Neuronal stem cell (in vitro differentiated cells): ENCODE data around the gene DTNA.
"Not testable (repeated sequence)": the region's sequence is repeated elsewhere in the genome, so short reads cannot be mapped to it uniquely, and the experiment has no call there.

Source experiments
- DNase-seq: peaks from one replicate; pipeline ENCODE4 v3.0.0-alpha.2; 2013; ENCODE audit warnings: low spot score
- H2AFZ ChIP-seq: one replicate; pipeline ENCODE4 v1.6.1; 2013; ENCODE audit warnings: mild to moderate bottlenecking, low read length, inconsistent platforms
- H2AK5ac ChIP-seq: 2 replicates; pipeline ENCODE4 v1.6.1; 2013; ENCODE audit warnings: low read depth, mild to moderate bottlenecking, inconsistent platforms, low read length, moderate library complexity, mixed read lengths
- H2BK120ac ChIP-seq: 2 replicates; pipeline ENCODE4 v1.6.1; 2013; ENCODE audit warnings: low read depth, mild to moderate bottlenecking, inconsistent platforms, low read length, moderate library complexity, mixed read lengths
- H2BK12ac ChIP-seq: one replicate; pipeline ENCODE4 v1.6.1; 2013; ENCODE audit warnings: low read length, inconsistent platforms
- H2BK15ac ChIP-seq: 2 replicates; pipeline ENCODE4 v1.6.1; 2013; ENCODE audit warnings: mild to moderate bottlenecking, low read length, inconsistent platforms, mixed read lengths
- H2BK5ac ChIP-seq: one replicate; pipeline ENCODE4 v1.6.1; 2013; ENCODE audit warnings: inconsistent platforms, mild to moderate bottlenecking, low read length, moderate library complexity
- H3K14ac ChIP-seq: one replicate; pipeline ENCODE4 v1.6.1; 2013; ENCODE audit warnings: low read length, inconsistent platforms
- H3K18ac ChIP-seq: 2 replicates; pipeline ENCODE4 v1.6.1; 2013; ENCODE audit warnings: low read length, inconsistent platforms
- H3K23ac ChIP-seq: 2 replicates; pipeline ENCODE4 v1.6.1; 2013; ENCODE audit warnings: low read depth, mild to moderate bottlenecking, mixed read lengths, low read length, inconsistent platforms; ENCODE audit not compliant: poor library complexity
- H3K27ac ChIP-seq: replicated peaks from 3 replicates; pipeline ENCODE4 v1.5.1; 2013; ENCODE audit warnings: low read length, inconsistent platforms
- H3K27me3 ChIP-seq, 3 experiments: 2 replicates each; pipeline ENCODE4 v1.6.1; 2013; ENCODE audit warnings: low read length in 3 of 3, mild to moderate bottlenecking in 2 of 3, inconsistent platforms in 1 of 3, low read depth in 1 of 3, mixed read lengths in 1 of 3, moderate library complexity in 1 of 3; ENCODE audit not compliant: control insufficient read depth in 3 of 3, insufficient read depth in 3 of 3
- H3K36me3 ChIP-seq, 2 donors: replicated peaks in 1 of 2; 2 replicates each; pipeline ENCODE4 v1.6.1; 2013; ENCODE audit warnings: low read length in 2 of 2; ENCODE audit not compliant: control insufficient read depth in 2 of 2, insufficient read depth in 2 of 2
- H3K4ac ChIP-seq: 2 replicates; pipeline ENCODE4 v1.6.1; 2013; ENCODE audit warnings: inconsistent platforms, mild to moderate bottlenecking, low read length, moderate library complexity
- H3K4me1 ChIP-seq, 2 donors: 1 replicate in 1 of 2; 2 replicates in 1 of 2; pipeline ENCODE4 v1.6.1; 2013; ENCODE audit warnings: low read length in 2 of 2, low read depth in 1 of 2; ENCODE audit not compliant: control insufficient read depth in 2 of 2, insufficient read depth in 1 of 2
- H3K4me2 ChIP-seq: one replicate; pipeline ENCODE4 v1.6.1; 2013; ENCODE audit warnings: mild to moderate bottlenecking, low read length, inconsistent platforms; ENCODE audit not compliant: insufficient read depth, poor library complexity, severe bottlenecking
- H3K4me3 ChIP-seq, 2 donors: 2 replicates each; pipeline ENCODE4 v1.5.1; 2013; ENCODE audit warnings: low read length in 2 of 2, mild to moderate bottlenecking in 2 of 2, inconsistent platforms in 1 of 2, moderate library complexity in 1 of 2
- H3K79me1 ChIP-seq: one replicate; pipeline ENCODE4 v1.6.1; 2013; ENCODE audit warnings: low read depth, mild to moderate bottlenecking, inconsistent platforms, low read length, moderate library complexity
- H3K9ac ChIP-seq: one replicate; pipeline ENCODE4 v1.6.1; 2013; ENCODE audit warnings: mild to moderate bottlenecking, low read depth, low read length, inconsistent platforms; ENCODE audit not compliant: poor library complexity
- H3K9me3 ChIP-seq, 2 donors: replicated peaks in 1 of 2; 2 replicates each; pipeline versions ENCODE3 to v1.6.1; 2013; ENCODE audit warnings: low read length in 2 of 2, mild to moderate bottlenecking in 2 of 2, inconsistent platforms in 1 of 2, low read depth in 1 of 2, mixed read lengths in 1 of 2, moderate library complexity in 1 of 2; ENCODE audit not compliant: control insufficient read depth in 2 of 2, insufficient read depth in 1 of 2
- H4K8ac ChIP-seq: one replicate; pipeline ENCODE4 v1.6.1; 2013; ENCODE audit warnings: low read depth, mild to moderate bottlenecking, inconsistent platforms, low read length, moderate library complexity
- H4K91ac ChIP-seq: one replicate; pipeline ENCODE4 v1.6.1; 2013; ENCODE audit warnings: low read length, low read depth, mild to moderate bottlenecking, inconsistent platforms; ENCODE audit not compliant: poor library complexity
- WGBS, 2 donors: extraction: QIAGEN DNeasy Blood & Tissue Kit; methylation state at CpG; one replicate each; pipeline ENCODE4 v1.1.7; 2013; ENCODE audit warnings: missing lambda C conversion rate in 2 of 2, mixed read lengths in 1 of 2; ENCODE audit not compliant: insufficient read length in 2 of 2, insufficient replicate concordance in 1 of 2; ENCODE audit errors: extremely low coverage in 2 of 2; 5-methylcytosine and 5-hydroxymethylcytosine counted together

Gene DTNA

GRCh38 chr18:34689750-34690149, 20.3 kb upstream of the DTNA start:
- H3K4me1 ChIP-seq, H2AK5ac ChIP-seq, H2BK5ac ChIP-seq, H3K4me3 ChIP-seq, H2BK15ac ChIP-seq, H3K18ac ChIP-seq, H4K91ac ChIP-seq, DNase-seq, H3K14ac ChIP-seq, H2BK12ac ChIP-seq, H2BK120ac ChIP-seq, H2AFZ ChIP-seq, H3K4me2 ChIP-seq, H3K27ac ChIP-seq, H3K9ac ChIP-seq, H3K79me1 ChIP-seq, H3K23ac ChIP-seq, H4K8ac ChIP-seq, H3K36me3 ChIP-seq, H3K4ac ChIP-seq, H3K9me3 ChIP-seq: not testable (repeated sequence)
- no CpG with 5 or more reads among the region's 3 CpGs for WGBS, 2 donors
- peaks cover 0 to 36% (median 0%) of the 10 kb centered on the region in 3 experiments for H3K27me3 ChIP-seq

- Histone ChIP-seq H2AFZ (no peak overlapping the region), H3K4me2 (no peak overlapping the region), H2BK15ac (no peak overlapping the region), H3K79me1 (no peaks in the 10 kb centered on the region), H3K4me3 (no peak overlapping the region), H3K36me3 (no peaks in the 10 kb centered on the region), H3K27ac (no peak overlapping the region), H2BK5ac (no peak overlapping the region), H2BK12ac (no peak overlapping the region), H3K9me3 (no peaks in the 10 kb centered on the region), H3K4ac (no peak overlapping the region), H3K14ac (no peak overlapping the region), H3K18ac (no peak overlapping the region), H2BK120ac (no peak overlapping the region), H4K8ac (no peak overlapping the region), H3K27me3 (peaks cover 0 to 48% (median 0%) of the 10 kb centered on the region in 3 experiments), H2AK5ac (no peak overlapping the region), H3K23ac (no peak overlapping the region), H4K91ac (no peak overlapping the region), H3K4me1 (no peaks in the 10 kb centered on the region), H3K9ac (no peak overlapping the region)
- DNase-seq = no peak
Observed at GRCh38 chr18:34691614-34692013, 18.5 kb upstream of the DTNA start.

GRCh38 chr18:34694591-34695165, 15.4 kb upstream of the DTNA start:
- WGBS, 2 donors = no CpG with 5 or more reads among the region's 5 CpGs
- Histone ChIP-seq H3K9me3 (peaks cover 1 to 8% of the 10 kb centered on the region in 2 donors), H3K9ac (no peak overlapping the region), H2BK12ac (no peak overlapping the region), H4K91ac (no peak overlapping the region), H2BK15ac (no peak overlapping the region), H3K23ac (no peak overlapping the region), H3K36me3 (no peaks in the 10 kb centered on the region), H2AFZ (no peak overlapping the region), H4K8ac (no peak overlapping the region), H3K14ac (no peak overlapping the region), H3K4me1 (peaks cover 0 to 8% of the 10 kb centered on the region in 2 donors), H3K4ac (no peak overlapping the region), H2BK120ac (no peak overlapping the region), H3K79me1 (no peaks in the 10 kb centered on the region), H3K18ac (no peak overlapping the region), H2AK5ac (no peak overlapping the region), H3K27me3 (peaks cover 0 to 68% (median 0%) of the 10 kb centered on the region in 3 experiments), H3K4me3 (no peak overlapping the region), H3K4me2 (no peak overlapping the region), H2BK5ac (no peak overlapping the region), H3K27ac (no peak overlapping the region)
- DNase-seq = no peak

- H2AK5ac ChIP-seq = no peak overlapping the region
- peaks cover 0 to 8% of the 10 kb centered on the region in 2 donors for H3K4me1 ChIP-seq
- no peak overlapping the region for H4K8ac ChIP-seq
Observed at GRCh38 chr18:34695310-34695709, 14.8 kb upstream of the DTNA start.

More at GRCh38 chr18:34695310-34695709, 14.8 kb upstream of the DTNA start:
- no CpG with 5 or more reads among the region's 5 CpGs for WGBS, 2 donors
- Histone ChIP-seq H3K4me2 (no peak overlapping the region), H3K18ac (no peak overlapping the region), H3K4me3 (no peak overlapping the region), H3K27me3 (peaks cover 0 to 70% (median 0%) of the 10 kb centered on the region in 3 experiments), H3K27ac (no peak overlapping the region), H2BK12ac (no peak overlapping the region), H2BK5ac (no peak overlapping the region), H3K79me1 (no peaks in the 10 kb centered on the region), H3K23ac (no peak overlapping the region), H3K36me3 (no peaks in the 10 kb centered on the region), H3K9me3 (peaks cover 1 to 8% of the 10 kb centered on the region in 2 donors), H4K91ac (no peak overlapping the region), H2AFZ (no peak overlapping the region), H2BK15ac (no peak overlapping the region), H3K4ac (no peak overlapping the region), H3K9ac (no peak overlapping the region), H3K14ac (no peak overlapping the region), H2BK120ac (no peak overlapping the region)
- no peak for DNase-seq
